Measurements from ENCODE around the gene RIOK2.
"Not testable (repeated sequence)": the region's sequence is repeated elsewhere in the genome, so short reads cannot be mapped to it uniquely, and the experiment has no call there.

DNA sequence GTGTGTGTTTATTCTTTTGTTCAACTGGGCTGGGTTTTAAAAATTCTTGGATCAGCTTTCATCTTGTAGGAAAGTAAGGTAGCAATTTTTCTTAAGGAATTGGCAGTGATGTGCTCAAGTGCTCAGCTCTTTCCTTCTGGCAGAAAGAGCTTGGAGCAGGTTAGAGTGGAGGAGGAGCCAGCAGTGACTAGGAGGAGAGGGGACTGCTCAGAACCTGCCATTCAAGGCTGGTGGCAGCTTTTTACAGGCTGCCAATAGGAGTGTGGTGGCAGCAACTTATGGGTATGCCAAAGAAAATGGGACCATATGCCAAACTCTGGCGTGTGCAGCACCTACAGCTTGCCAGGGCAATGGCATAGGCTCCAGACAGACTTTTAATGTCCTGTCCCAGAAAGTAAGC lies 42.8 kb downstream of the RIOK2 start:
- not testable (repeated sequence) for TF ChIP-seq CTCF (IDR thresholded peaks at IDR 0.05; ENCODE audit: low read length); EZH2 (IDR thresholded peaks at IDR 0.05; ENCODE audit: borderline replicate concordance, low read length)

Measured in OCI-LY1 (cell line).